Upper lobe of left lung (tissue), 6 donors: Measurements from ENCODE around the gene ZNF793. TPM values are rescaled to one million over a fixed set of nuclear protein-coding genes. Genes with fewer than 3 reads are reported as not detected.

Source experiments
- ATAC-seq, 2 donors: fragments of 200-7000 bp; cut with Tn5 transposase; one replicate each; pipeline ENCODE4 v1.9.1; 2022; ENCODE audit warnings: mild to moderate bottlenecking in 2 of 2, moderate library complexity in 2 of 2; ENCODE audit not compliant: low FRiP score in 2 of 2
- DNase-seq, 2 donors: peaks; one replicate each; pipeline ENCODE4 v3.0.0-alpha.2; 2019 to 2020
- H3K27ac ChIP-seq, 4 donors: fragments of 200-600 bp; sonication (generic); one replicate each; pipeline ENCODE4 v1.5.1; 2016 to 2019
- H3K27me3 ChIP-seq, 4 donors: fragments of 200-600 bp; sonication (generic); one replicate each; pipeline ENCODE4 v1.5.1; 2017 to 2019
- H3K36me3 ChIP-seq, 4 donors: fragments of 200-600 bp; sonication (generic); one replicate each; pipeline ENCODE4 v1.5.1; 2016 to 2019
- H3K4me1 ChIP-seq, 4 donors: fragments of 200-600 bp; sonication (generic); one replicate each; pipeline ENCODE4 v1.5.1; 2018 to 2019
- H3K4me3 ChIP-seq, 4 donors: fragments of 200-600 bp; sonication (generic); one replicate each; pipeline ENCODE4 v1.5.1; 2017 to 2019; ENCODE audit warnings: mild to moderate bottlenecking in 2 of 4, moderate library complexity in 1 of 4
- H3K9me3 ChIP-seq, 4 donors: fragments of 200-600 bp; sonication (generic); one replicate each; pipeline ENCODE4 v1.5.1; 2018 to 2019
- EP300 ChIP-seq, 4 donors: sonication (generic); formaldehyde crosslinking; IDR thresholded peaks; one replicate each; pipeline ENCODE4 v1.5.1; 2017; ENCODE audit warnings: antibody characterized with exemption in 4 of 4, control low read depth in 2 of 4
- POLR2A ChIP-seq, 4 donors: fragments of 450-650 bp; IDR thresholded peaks; one replicate each; pipeline ENCODE4 v1.5.1; 2016 to 2017; ENCODE audit warnings: antibody characterized with exemption in 4 of 4, mild to moderate bottlenecking in 2 of 4
- POLR2AphosphoS5 ChIP-seq, 2 donors: sonication (generic); formaldehyde crosslinking; IDR thresholded peaks; one replicate each; pipeline ENCODE4 v1.5.1; 2017; ENCODE audit warnings: antibody characterized with exemption in 2 of 2
- WGBS, 2 donors: methylation state at CpG; one replicate each; pipeline ENCODE4 v1.1.5; 2017 to 2018; 5-methylcytosine and 5-hydroxymethylcytosine counted together
- total RNA-seq, 6 donors: library from RNA; depleted of rRNA in 4 of 6; stranded (reverse); fragments of >200 nt in 4 of 6; gene quantifications; one replicate each; pipeline versions ENCODE4 v1.1.0 to v1.2.1, GENCODE V29; 2016 to 2021
- TF ChIP-seq, protein P1 (sequence below), 6 experiments: fragments of 450-650 bp in 4 of 6; fragments of 200-600 bp in 2 of 6; sonication (generic) in 2 of 6; IDR thresholded peaks; one replicate each; pipeline ENCODE4 v1.5.1; 2016 to 2019; ENCODE audit warnings: antibody characterized with exemption in 6 of 6
- donor health status: DM: no; HTN: no; CAD: no; lungs with moderate emphysema.
- donor health status: DM: no; HTN: yes; CAD: no; lungs with severe emphysema.

The ZNF793 gene
- total RNA-seq, 6 donors from 2014 or later = 1.4 to 7.3 (median 3.0) TPM

DNA sequence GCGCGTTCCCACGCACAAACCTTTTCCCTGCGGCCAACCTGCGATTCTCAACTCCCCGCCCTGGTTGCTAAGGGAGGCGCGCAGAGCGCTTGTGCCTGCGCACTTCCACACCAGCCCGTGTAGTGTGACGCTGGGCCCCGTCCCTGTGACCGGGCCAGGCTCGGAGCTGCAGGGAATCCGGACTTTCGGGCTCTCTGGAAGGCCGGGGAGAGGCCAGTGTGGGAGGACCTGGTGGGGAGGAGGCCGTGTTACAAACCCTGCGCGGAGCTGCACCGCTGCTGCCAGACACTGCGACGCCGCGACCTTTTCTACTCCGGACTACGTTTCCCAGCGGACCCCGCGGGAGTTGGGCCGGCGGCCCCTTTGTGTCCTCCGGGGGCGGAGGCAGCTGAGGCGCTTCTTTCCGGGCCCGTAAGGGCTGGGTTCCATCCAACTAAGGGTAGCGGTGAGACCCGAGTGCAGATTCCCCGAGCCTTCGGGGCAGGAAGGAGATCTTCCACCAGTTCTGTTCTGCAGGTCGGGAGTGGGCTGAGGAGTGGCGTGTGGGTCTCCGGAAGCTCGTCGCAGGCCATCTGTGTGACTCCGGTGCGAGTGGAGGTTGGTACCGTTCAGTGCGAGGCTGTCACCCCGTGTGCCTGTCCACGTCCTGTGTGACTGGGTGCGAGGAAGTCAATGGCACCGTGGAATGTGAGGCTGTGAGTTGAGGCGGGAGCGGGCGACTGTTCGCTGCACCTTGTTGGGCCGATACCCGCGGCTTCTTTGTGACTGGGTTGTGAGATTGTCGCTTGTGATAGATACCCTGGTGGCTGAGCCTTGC is 37.6 kb upstream of the ZNF793 start, which contains the start of gene ZNF570:
TSS of gene ZNF570 (plus strand) at position 396 of the 817 bp plus-strand sequence. CDS start 999 bp downstream, outside the sequence.
- H3K4me3 ChIP-seq = peak within 1 kb of the TSS; percentile 63 to 86 (median 72)
- H3K27ac ChIP-seq = peak within 1 kb of the TSS; percentile 82 to 95 (median 92)
- 0 to 1% methylated on average over 7 to 51 of the region's 63 CpGs for WGBS, 2 donors
- peaks cover 0 to 21% (median 4%) of the 10 kb centered on the region in 4 donors for H3K9me3 ChIP-seq
- H3K4me1 ChIP-seq = peaks cover 18 to 31% (median 21%) of the 10 kb centered on the region in 4 donors
- DNase-seq (peak; percentile 88 to 95), ATAC-seq (peak; percentile 93 to 94)
- TF ChIP-seq POLR2A (IDR thresholded peaks at IDR 0.05) = peak in 3 of 4 donors; percentile 27 to 75 (median 33)
- peak; percentile 58 to 76 for TF ChIP-seq POLR2AphosphoS5 (IDR thresholded peaks at IDR 0.05)
- no peak for TF ChIP-seq EP300 (IDR thresholded peaks at IDR 0.05)
- TF ChIP-seq, protein P1, sequence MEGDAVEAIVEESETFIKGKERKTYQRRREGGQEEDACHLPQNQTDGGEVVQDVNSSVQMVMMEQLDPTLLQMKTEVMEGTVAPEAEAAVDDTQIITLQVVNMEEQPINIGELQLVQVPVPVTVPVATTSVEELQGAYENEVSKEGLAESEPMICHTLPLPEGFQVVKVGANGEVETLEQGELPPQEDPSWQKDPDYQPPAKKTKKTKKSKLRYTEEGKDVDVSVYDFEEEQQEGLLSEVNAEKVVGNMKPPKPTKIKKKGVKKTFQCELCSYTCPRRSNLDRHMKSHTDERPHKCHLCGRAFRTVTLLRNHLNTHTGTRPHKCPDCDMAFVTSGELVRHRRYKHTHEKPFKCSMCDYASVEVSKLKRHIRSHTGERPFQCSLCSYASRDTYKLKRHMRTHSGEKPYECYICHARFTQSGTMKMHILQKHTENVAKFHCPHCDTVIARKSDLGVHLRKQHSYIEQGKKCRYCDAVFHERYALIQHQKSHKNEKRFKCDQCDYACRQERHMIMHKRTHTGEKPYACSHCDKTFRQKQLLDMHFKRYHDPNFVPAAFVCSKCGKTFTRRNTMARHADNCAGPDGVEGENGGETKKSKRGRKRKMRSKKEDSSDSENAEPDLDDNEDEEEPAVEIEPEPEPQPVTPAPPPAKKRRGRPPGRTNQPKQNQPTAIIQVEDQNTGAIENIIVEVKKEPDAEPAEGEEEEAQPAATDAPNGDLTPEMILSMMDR (IDR thresholded peaks at IDR 0.05) = peak in 1 of 6 experiments; percentile 4
- H3K27me3 ChIP-seq = no peaks in the 10 kb centered on the region
- H3K36me3 ChIP-seq = peaks cover 0 to 17% (median 1%) of the 10 kb centered on the region in 4 donors

DNA sequence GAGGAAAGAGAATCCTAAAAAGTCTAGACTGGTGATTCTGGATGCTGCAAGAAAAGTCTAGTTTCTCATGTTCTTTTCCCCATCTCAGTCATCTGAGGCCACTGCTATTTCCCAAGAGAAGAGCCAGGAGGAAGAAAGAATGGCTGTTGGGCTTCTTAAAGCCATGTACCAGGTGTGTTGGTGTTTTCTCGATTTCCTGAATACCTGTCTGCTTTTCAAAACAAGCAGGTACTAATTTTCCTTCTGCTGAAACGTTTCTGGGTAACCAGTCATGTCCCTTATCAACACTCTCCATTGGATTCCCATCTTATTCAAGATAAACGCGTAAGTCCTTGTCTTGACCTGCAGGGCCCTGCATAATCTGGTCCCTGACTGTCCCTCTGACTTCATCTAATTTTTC is 36.5 kb upstream of the ZNF793 start:
- DNase-seq = no peak
- TF ChIP-seq, protein P1 (IDR thresholded peaks at IDR 0.05) = no peak
- TF ChIP-seq POLR2AphosphoS5 (IDR thresholded peaks at IDR 0.05) (no peak), POLR2A (IDR thresholded peaks at IDR 0.05) (no peak), EP300 (IDR thresholded peaks at IDR 0.05) (no peak)
- WGBS, 2 donors = 87% methylated on average over 4 of the region's 4 CpGs

DNA sequence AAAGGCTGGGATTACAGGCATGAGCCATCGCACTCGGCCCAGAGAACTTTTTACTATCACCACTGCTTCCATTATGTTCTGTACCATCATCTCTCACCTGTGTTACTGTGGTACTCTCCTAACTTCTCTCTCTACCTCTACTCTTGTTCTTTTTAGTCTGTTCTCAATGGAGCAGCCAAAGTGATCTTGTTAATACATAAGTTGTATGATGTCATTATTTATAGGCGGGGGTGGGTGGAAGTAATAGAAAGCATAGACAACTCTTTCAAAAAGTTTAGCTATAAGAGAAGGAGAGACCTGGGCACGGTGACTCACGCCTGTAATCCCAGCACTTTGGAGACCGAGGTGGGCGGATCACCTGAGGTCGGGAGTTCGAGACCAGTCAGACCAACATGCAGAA is 34.6 kb upstream of the ZNF793 start:
- Histone ChIP-seq H3K9me3 (peaks cover 21 to 40% (median 29%) of the 10 kb centered on the region in 4 donors), H3K27me3 (no peaks in the 10 kb centered on the region), H3K4me3 (no peak overlapping the region), H3K36me3 (peaks cover 0 to 40% (median 18%) of the 10 kb centered on the region in 4 donors), H3K27ac (no peak overlapping the region), H3K4me1 (peaks cover 9 to 25% (median 14%) of the 10 kb centered on the region in 4 donors)
- 99 to 100% methylated on average over 9 of the region's 9 CpGs for WGBS, 2 donors
- no peak for ATAC-seq
- TF ChIP-seq, protein P1 (IDR thresholded peaks at IDR 0.05) = no peak
- TF ChIP-seq POLR2A (IDR thresholded peaks at IDR 0.05) (no peak), EP300 (IDR thresholded peaks at IDR 0.05) (no peak), POLR2AphosphoS5 (IDR thresholded peaks at IDR 0.05) (no peak)
- no peak for DNase-seq

More for the DNA sequence above, 36.5 kb upstream of the ZNF793 start:
- H3K4me3 ChIP-seq = peak overlapping the region in 1 of 4 donors; percentile 63
- ATAC-seq = no peak
- H3K36me3 ChIP-seq = peaks cover 0 to 20% (median 3%) of the 10 kb centered on the region in 4 donors
- peaks cover 6 to 25% (median 13%) of the 10 kb centered on the region in 4 donors for H3K9me3 ChIP-seq
- no peak overlapping the region for H3K27ac ChIP-seq
- peaks cover 18 to 31% (median 21%) of the 10 kb centered on the region in 4 donors for H3K4me1 ChIP-seq
- H3K27me3 ChIP-seq = no peaks in the 10 kb centered on the region

DNA sequence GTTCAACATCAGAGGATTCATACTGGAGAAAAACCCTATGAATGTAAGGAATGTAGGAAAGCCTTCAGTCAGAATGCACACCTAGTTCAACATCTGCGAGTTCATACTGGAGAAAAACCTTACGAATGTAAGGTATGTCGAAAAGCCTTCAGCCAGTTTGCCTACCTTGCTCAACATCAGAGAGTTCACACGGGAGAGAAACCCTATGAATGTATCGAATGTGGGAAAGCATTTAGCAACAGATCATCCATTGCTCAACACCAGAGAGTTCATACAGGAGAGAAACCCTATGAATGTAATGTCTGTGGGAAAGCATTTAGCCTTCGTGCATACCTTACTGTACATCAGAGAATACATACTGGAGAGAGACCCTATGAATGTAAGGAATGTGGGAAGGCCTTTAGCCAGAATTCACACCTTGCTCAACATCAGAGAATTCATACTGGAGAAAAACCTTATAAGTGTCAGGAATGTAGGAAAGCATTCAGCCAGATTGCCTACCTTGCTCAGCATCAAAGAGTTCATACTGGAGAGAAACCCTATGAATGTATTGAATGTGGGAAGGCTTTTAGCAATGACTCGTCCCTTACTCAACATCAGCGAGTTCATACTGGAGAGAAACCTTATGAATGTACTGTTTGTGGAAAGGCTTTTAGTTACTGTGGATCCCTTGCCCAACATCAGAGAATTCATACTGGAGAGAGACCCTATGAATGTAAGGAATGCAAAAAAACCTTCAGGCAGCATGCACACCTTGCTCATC is 22.2 kb upstream of the ZNF793 start:
- DNase-seq = no peak

More for the DNA sequence above, 22.2 kb upstream of the ZNF793 start:
- WGBS, 2 donors = 94 to 95% methylated on average over 8 of the region's 8 CpGs
- Histone ChIP-seq H3K4me3 (no peak overlapping the region), H3K9me3 (peaks cover 95 to 100% (median 99%) of the 10 kb centered on the region in 4 donors), H3K4me1 (no peaks in the 10 kb centered on the region), H3K36me3 (peaks cover 14 to 60% (median 53%) of the 10 kb centered on the region in 4 donors), H3K27ac (no peak overlapping the region), H3K27me3 (no peaks in the 10 kb centered on the region)
- no peak for ATAC-seq
- TF ChIP-seq POLR2AphosphoS5 (IDR thresholded peaks at IDR 0.05) (no peak), EP300 (IDR thresholded peaks at IDR 0.05) (no peak), POLR2A (IDR thresholded peaks at IDR 0.05) (no peak)
- TF ChIP-seq, protein P1 (IDR thresholded peaks at IDR 0.05) = no peak
